Transverse colon (tissue), 4 donors: ENCODE measurements around the gene SRPK2.

Source experiments
- CTCF ChIP-seq, 5 experiments: fragments of 200-600 bp in 3 of 5; fragments of 450-650 bp in 2 of 5; sonication (generic) in 3 of 5; IDR thresholded peaks; 1 replicate in 2 of 5; 2 replicates in 3 of 5; pipeline ENCODE4 v1.5.1; 2016 to 2017; ENCODE audit warnings: antibody characterized with exemption in 5 of 5, inconsistent platforms in 3 of 5, mild to moderate bottlenecking in 2 of 5, moderate library complexity in 1 of 5
- POLR2A ChIP-seq: fragments of 450-650 bp; IDR thresholded peaks from one replicate; pipeline ENCODE4 v1.6.1; 2016; ENCODE audit warnings: antibody characterized with exemption, mild to moderate bottlenecking, moderate library complexity
- POLR2AphosphoS5 ChIP-seq, 3 donors: sonication (generic); formaldehyde crosslinking; IDR thresholded peaks; one replicate each; pipeline ENCODE4 v1.6.1; 2016; ENCODE audit warnings: antibody characterized with exemption in 3 of 3

DNA sequence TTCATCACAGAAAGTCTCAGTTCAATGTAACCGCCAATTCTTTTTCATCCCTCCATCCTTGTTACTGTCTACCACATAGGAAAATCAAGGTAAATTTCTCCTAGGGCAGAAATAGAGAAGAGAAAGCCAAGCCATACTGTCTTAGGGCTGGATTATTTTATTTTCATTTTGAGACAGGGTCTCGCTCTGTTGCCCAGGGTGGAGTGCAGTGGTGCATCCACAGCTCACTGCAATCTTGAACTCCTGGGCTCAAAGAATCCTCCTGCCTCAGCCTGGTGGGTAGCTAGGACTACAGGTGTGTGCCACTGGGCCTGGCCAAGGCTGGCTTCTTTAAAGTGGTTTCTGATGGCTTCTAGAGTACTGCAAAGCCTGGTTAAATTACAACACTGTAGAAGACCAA, 181.7 kb downstream of the SRPK2 start:
- TF ChIP-seq POLR2AphosphoS5 (IDR thresholded peaks at IDR 0.05) = no peak
- TF ChIP-seq POLR2A = no peak
- no peak for TF ChIP-seq CTCF (IDR thresholded peaks at IDR 0.05)
